GM23338 (cell line): ENCODE data around the gene CDH8. TPM values are rescaled to one million over a fixed set of nuclear protein-coding genes. Genes with fewer than 3 reads are reported as not detected.

Experiments used
- ATAC-seq: fragments of 200-7000 bp; cut with Tn5 transposase; 3 replicates; pipeline ENCODE4 v1.9.1; 2020
- DNase-seq: peaks from one replicate; pipeline ENCODE4 v3.0.0-alpha.2; 2015; ENCODE audit warnings: low spot score
- H2AFZ ChIP-seq: fragments of 200-600 bp; sonication (generic); 2 replicates; pipeline ENCODE4 v1.8.0; 2016; ENCODE audit warnings: antibody characterized with exemption, mild to moderate bottlenecking, moderate library complexity
- H3F3A ChIP-seq: fragments of 200-600 bp; sonication (generic); replicated peaks from 2 replicates; pipeline ENCODE4 v1.8.0; 2017; ENCODE audit warnings: antibody characterized with exemption, mixed run types, low read depth
- H3K27ac ChIP-seq: fragments of 200-600 bp; sonication (generic); 2 replicates; pipeline ENCODE4 v1.6.1; 2016; ENCODE audit warnings: low read depth
- H3K27me3 ChIP-seq: fragments of 200-600 bp; sonication (generic); 2 replicates; pipeline ENCODE4 v1.8.0; 2016; ENCODE audit warnings: mild to moderate bottlenecking, mixed run types, moderate library complexity; ENCODE audit not compliant: insufficient read depth
- H3K36me3 ChIP-seq: fragments of 200-600 bp; sonication (generic); 2 replicates; pipeline ENCODE4 v1.8.0; 2016; ENCODE audit warnings: mild to moderate bottlenecking; ENCODE audit not compliant: insufficient read depth
- H3K4me1 ChIP-seq: fragments of 200-600 bp; sonication (generic); 2 replicates; pipeline ENCODE4 v1.8.0; 2016; ENCODE audit warnings: mild to moderate bottlenecking, moderate library complexity; ENCODE audit not compliant: insufficient read depth
- H3K4me2 ChIP-seq: fragments of 200-600 bp; sonication (generic); 2 replicates; pipeline ENCODE4 v1.7.1; 2017; ENCODE audit warnings: mixed run types
- H3K4me3 ChIP-seq: fragments of 200-600 bp; sonication (generic); 2 replicates; pipeline ENCODE4 v1.6.1; 2016; ENCODE audit warnings: mixed run types
- H3K79me2 ChIP-seq: fragments of 200-600 bp; sonication (generic); replicated peaks from 2 replicates; pipeline ENCODE4 v1.8.0; 2017; ENCODE audit warnings: mild to moderate bottlenecking; ENCODE audit not compliant: insufficient read depth
- H3K9me2 ChIP-seq: fragments of 200-600 bp; sonication (generic); 2 replicates; pipeline ENCODE4 v1.8.0; 2017; ENCODE audit not compliant: insufficient read depth
- H4K20me1 ChIP-seq: fragments of 200-600 bp; sonication (generic); replicated peaks from 2 replicates; pipeline ENCODE4 v1.8.0; 2017; ENCODE audit warnings: mild to moderate bottlenecking; ENCODE audit not compliant: insufficient read depth
- H3K27ac Mint-ChIP-seq: 2 replicates; pipeline ENCODE4 v1.8.0; 2020; ENCODE audit warnings: inconsistent platforms, mild to moderate bottlenecking, moderate library complexity, mixed read lengths
- H3K27me3 Mint-ChIP-seq: 3 replicates; pipeline ENCODE4 v1.8.0; 2022; ENCODE audit warnings: low read depth, mild to moderate bottlenecking, moderate library complexity, mixed read lengths, inconsistent platforms; ENCODE audit not compliant: insufficient read depth, poor library complexity
- H3K36me3 Mint-ChIP-seq: 3 replicates; pipeline ENCODE4 v1.8.0; 2021; ENCODE audit warnings: low read depth, mild to moderate bottlenecking, inconsistent platforms, moderate library complexity, mixed read lengths
- H3K4me1 Mint-ChIP-seq: 3 replicates; pipeline ENCODE4 v1.8.0; 2020; ENCODE audit warnings: mild to moderate bottlenecking, inconsistent platforms, mixed read lengths
- H3K4me3 Mint-ChIP-seq: 3 replicates; pipeline ENCODE4 v1.8.0; 2021; ENCODE audit warnings: moderate library complexity, mild to moderate bottlenecking, inconsistent platforms, mixed read lengths
- H3K9me3 Mint-ChIP-seq: 3 replicates; pipeline ENCODE4 v1.8.0; 2020; ENCODE audit warnings: moderate library complexity, mild to moderate bottlenecking, inconsistent platforms, mixed read lengths
- CREB1 ChIP-seq: fragments of 250-450 bp; sonication (Bioruptor Pico); IDR thresholded peaks from 2 replicates; pipeline ENCODE4 v1.5.0; 2020; ENCODE audit warnings: low read depth, mild to moderate bottlenecking, moderate library complexity
- ETS1 ChIP-seq: IDR thresholded peaks from 2 replicates; pipeline ENCODE4 v1.6.1; 2016; ENCODE audit warnings: antibody characterized with exemption
- EZH2 ChIP-seq: fragments of 200-600 bp; sonication (generic); IDR thresholded peaks from one replicate; pipeline ENCODE4 v1.8.0; 2017; ENCODE audit warnings: antibody characterized with exemption, mild to moderate bottlenecking, low read depth; ENCODE audit not compliant: unreplicated experiment
- EZH2phosphoT487 ChIP-seq: fragments of 200-600 bp; sonication (generic); IDR thresholded peaks from one replicate; pipeline ENCODE4 v1.8.1; 2018; ENCODE audit warnings: antibody characterized with exemption; ENCODE audit not compliant: unreplicated experiment
- JUNB ChIP-seq: IDR thresholded peaks from one replicate; pipeline ENCODE4 v1.6.1; 2016; ENCODE audit warnings: antibody characterized with exemption; ENCODE audit not compliant: unreplicated experiment
- NANOG ChIP-seq: IDR thresholded peaks from 2 replicates; pipeline ENCODE4 v1.6.1; 2016; ENCODE audit warnings: antibody characterized with exemption, borderline replicate concordance
- POLR2AphosphoS5 ChIP-seq: IDR thresholded peaks from 2 replicates; pipeline ENCODE4 v1.6.1; 2016; ENCODE audit warnings: antibody characterized with exemption, low read depth
- REST ChIP-seq: IDR thresholded peaks from one replicate; pipeline ENCODE4 v1.6.1; 2018; ENCODE audit warnings: antibody characterized with exemption; ENCODE audit not compliant: unreplicated experiment
- STAT1 ChIP-seq: IDR thresholded peaks from one replicate; pipeline ENCODE4 v1.6.1; 2016; ENCODE audit warnings: antibody characterized with exemption; ENCODE audit not compliant: unreplicated experiment
- ZNF114 ChIP-seq: fragments of 250-450 bp; sonication (Bioruptor Pico); IDR thresholded peaks from 2 replicates; pipeline ENCODE4 v1.5.0; 2020; ENCODE audit warnings: mild to moderate bottlenecking, moderate library complexity
- ZNF331 ChIP-seq: fragments of 250-450 bp; sonication (Bioruptor Pico); IDR thresholded peaks from 2 replicates; pipeline ENCODE4 v1.5.0; 2020; ENCODE audit warnings: low read depth, mild to moderate bottlenecking, moderate library complexity
- ZNF462 ChIP-seq: fragments of 250-450 bp; sonication (Bioruptor Pico); IDR thresholded peaks from 2 replicates; pipeline ENCODE4 v1.5.0; 2020; ENCODE audit warnings: mild to moderate bottlenecking, moderate library complexity
- polyA plus RNA-seq: library from polyadenylated mRNA; unstranded; fragments of >200 nt; fragmentation: Nextera tagmentation; extraction: Ambion mirVana; gene quantifications from 2 replicates; pipeline ENCODE4 v1.2.1, GENCODE V29; 2016
- total RNA-seq: library from RNA; depleted of rRNA; stranded (reverse); fragments of >200 nt; shearing (Covaris generic); gene quantifications from 2 replicates; pipeline ENCODE4 v1.2.3, GENCODE V29; 2014

CDH8 gene
- total and polyA plus RNA-seq, 2 experiments from 2014 or later: 10.2 to 11.7 TPM

GRCh38 chr16:61900482-61900881, 135.8 kb downstream of the CDH8 start (continued):
- no peak for TF ChIP-seq ETS1

- Mint-ChIP-seq H3K9me3 (no peaks in the 10 kb centered on the region), H3K27me3 (no peaks in the 10 kb centered on the region), H3K36me3 (no peaks in the 10 kb centered on the region), H3K4me3 (no peak overlapping the region), H3K27ac (no peak overlapping the region), H3K4me1 (peaks cover 7% of the 10 kb centered on the region; the same call in 2 of the 3 replicates)
- no peaks in the 10 kb centered on the region for H3F3A ChIP-seq
- ATAC-seq: no peak
- no peak overlapping the region for H3K4me2 ChIP-seq
- H3K4me3 ChIP-seq: no peak overlapping the region
- no peaks in the 10 kb centered on the region for H3K79me2 ChIP-seq
- no peaks in the 10 kb centered on the region for H3K9me2 ChIP-seq
- H3K27ac ChIP-seq: no peak overlapping the region
- no peaks in the 10 kb centered on the region for H3K36me3 ChIP-seq
- H2AFZ ChIP-seq: no peak overlapping the region
- no peaks in the 10 kb centered on the region for H4K20me1 ChIP-seq
- TF ChIP-seq NANOG (no peak), REST (no peak), STAT1 (no peak), JUNB (no peak), CREB1 (CRISPR knock-in tag) (no peak), ZNF462 (no peak), ETS1 (no peak), EZH2phosphoT487 (no peak), ZNF331 (CRISPR knock-in tag) (no peak), POLR2AphosphoS5 (no peak), EZH2 (no peak), ZNF114 (CRISPR knock-in tag) (no peak)
- no peak for DNase-seq
- no peaks in the 10 kb centered on the region for H3K4me1 ChIP-seq
- no peaks in the 10 kb centered on the region for H3K27me3 ChIP-seq
Measured at GRCh38 chr16:61897657-61898056, 138.6 kb downstream of the CDH8 start.
